Endometrium (tissue), 2 donors: Measurements from ENCODE around the gene MYO1D.
A peak's percentile ranks its signal among the peaks of the same experiment; 100 is the strongest.
"Not testable (repeated sequence)": the region's sequence is repeated elsewhere in the genome, so short reads cannot be mapped to it uniquely, and the experiment has no call there.

ENCODE experiments used
- FAIRE-seq: peaks from 2 replicates; lab custom pipeline; 2012; peaks lifted over from hg19 to GRCh38; lab: Jason Lieb, UNC
- donor health status: control.
- donor health status: control.

Gene MYO1D

DNA sequence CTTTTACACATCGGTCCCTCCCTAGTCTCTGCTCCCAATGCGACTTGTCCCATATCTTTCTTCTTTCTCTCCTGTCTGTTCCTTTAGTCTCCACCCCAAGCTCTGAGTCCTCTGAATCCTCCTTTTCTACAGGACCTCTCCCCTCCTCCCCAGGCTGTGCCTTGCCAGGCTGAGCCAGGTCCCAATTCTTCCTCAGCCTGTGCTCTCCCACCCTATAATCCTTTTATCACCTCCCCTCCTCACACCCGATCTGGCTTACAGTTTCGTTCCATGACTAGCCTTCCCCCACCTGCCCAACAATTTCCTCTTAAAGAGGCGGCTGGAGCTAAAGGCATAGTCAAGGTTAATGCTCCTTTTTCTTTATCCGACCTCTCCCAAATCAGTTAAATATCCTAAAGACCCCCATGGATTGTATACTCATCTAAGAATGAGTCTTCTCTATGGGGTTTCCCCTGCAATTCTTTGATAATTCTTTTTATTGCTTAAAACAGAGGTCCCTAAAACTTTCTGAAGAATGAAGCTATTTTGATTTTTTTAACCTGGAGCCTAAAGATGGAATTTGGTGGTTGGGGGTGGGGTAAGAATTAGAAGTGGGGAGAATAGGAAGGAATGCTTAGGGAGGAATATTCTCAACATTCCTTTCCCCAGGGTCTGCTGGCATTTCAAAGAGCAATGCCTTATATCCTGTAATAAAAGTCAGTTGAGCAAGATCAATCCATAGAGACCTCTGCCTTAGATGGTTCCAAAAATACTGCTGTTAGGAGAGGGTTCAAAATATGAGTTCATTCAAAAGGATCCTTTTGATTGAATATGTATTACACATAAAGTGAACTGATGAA, 102.8 kb downstream of the MYO1D start:
- FAIRE-seq, result no peak

DNA sequence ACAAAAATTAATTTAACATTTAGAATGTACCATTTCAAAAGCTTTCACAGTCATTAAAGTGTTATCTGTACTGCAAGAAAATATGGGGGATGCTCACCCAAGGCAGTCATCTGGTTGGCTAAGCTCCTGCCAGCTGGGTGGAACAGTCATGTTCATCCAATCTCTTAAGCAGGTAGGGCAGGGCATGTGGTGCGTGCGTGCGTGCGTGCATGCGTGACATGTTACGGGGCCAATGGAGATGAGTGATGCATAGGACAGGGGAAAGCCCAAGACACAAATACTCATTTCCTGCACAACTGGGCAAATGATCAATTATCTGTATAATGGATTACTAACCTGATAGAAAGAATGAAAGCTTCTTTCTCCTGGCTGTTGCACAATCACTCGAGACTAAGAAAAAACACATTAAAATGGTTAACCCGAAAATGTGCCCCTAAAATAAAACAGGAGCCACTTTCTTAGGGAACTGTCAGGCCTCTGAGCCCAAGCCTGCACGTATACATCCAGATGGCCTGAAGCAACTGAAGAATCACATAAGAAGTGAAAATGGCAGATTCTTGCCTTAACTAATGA, 104.4 kb downstream of the MYO1D start:
- FAIRE-seq, result no peak

GRCh38 chr17:32771396-32771795, 105.5 kb downstream of the MYO1D start:
- no peak for FAIRE-seq

- peak; percentile 78 for FAIRE-seq
These were observed 107.1 kb downstream of the MYO1D start for GRCh38 chr17:32769846-32770245.

- FAIRE-seq, result no peak
These were observed 113.0 kb downstream of the MYO1D start for GRCh38 chr17:32763855-32764439.

- no peak for FAIRE-seq
These were observed 117.4 kb downstream of the MYO1D start for GRCh38 chr17:32759476-32759875.

DNA sequence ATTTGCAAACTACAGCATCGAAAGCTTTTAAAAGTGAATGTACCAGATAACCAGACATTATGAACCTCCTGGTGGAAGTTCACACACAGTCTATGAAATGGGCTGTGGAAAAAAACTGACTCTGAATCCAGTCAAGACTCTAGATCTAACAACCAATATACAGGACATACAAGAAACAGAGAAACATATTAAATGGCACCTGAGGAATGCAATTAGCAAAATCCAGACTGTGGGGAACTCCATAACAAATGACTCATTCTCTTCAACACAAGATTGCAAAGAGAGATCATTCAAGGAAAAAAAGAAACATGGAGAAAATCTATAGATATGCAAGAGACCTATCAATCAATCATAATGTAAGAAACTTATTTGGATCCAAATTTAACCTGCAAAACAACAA, 119.0 kb downstream of the MYO1D start:
- FAIRE-seq, result no peak

- FAIRE-seq, result no peak
These were observed 120.2 kb downstream of the MYO1D start for GRCh38 chr17:32756696-32757095.

GRCh38 chr17:32755045-32755805, 121.7 kb downstream of the MYO1D start:
- peak; percentile 98 for FAIRE-seq

DNA sequence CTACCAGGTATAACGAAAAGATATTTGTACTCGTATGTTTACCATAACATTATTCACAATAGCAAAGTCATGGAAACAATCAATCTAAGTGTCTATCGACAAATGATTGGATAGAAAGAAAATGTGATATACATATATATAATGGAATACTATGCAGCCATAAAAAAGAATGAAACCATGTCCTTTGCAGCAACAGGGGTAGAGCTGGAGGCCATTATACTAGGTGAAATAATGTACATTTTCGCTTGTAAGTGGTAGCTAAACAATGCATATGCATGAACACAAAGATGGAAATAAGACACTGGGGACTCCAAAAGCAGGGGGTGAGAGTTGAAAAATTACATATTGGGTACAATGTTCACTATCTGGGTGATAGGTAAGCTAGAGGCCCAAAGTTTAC, 124.0 kb downstream of the MYO1D start:
- no peak for FAIRE-seq

DNA sequence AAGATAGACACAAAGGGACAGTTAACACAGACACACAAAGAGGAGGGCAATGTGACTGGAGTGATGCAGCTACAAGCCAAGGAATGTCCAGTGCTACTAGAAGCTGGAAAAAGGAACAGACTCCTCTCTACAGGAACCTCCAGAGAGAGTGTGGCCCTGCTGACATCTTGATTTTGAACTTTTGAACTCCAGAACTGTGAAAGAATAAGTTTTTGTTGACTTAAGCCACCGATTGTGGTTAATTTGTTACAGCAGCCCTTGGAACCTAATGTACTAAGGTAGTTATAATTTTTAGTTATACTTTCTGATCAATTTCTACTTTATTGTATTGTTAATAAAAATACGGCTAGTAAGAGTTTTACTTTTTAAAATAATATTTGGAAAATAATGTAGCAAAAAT, 129.1 kb downstream of the MYO1D start:
- no peak for FAIRE-seq

- FAIRE-seq, result no peak
These were observed 130.2 kb downstream of the MYO1D start for GRCh38 chr17:32746698-32747097.

GRCh38 chr17:32746280-32746679, 130.6 kb downstream of the MYO1D start:
- FAIRE-seq, result no peak

DNA sequence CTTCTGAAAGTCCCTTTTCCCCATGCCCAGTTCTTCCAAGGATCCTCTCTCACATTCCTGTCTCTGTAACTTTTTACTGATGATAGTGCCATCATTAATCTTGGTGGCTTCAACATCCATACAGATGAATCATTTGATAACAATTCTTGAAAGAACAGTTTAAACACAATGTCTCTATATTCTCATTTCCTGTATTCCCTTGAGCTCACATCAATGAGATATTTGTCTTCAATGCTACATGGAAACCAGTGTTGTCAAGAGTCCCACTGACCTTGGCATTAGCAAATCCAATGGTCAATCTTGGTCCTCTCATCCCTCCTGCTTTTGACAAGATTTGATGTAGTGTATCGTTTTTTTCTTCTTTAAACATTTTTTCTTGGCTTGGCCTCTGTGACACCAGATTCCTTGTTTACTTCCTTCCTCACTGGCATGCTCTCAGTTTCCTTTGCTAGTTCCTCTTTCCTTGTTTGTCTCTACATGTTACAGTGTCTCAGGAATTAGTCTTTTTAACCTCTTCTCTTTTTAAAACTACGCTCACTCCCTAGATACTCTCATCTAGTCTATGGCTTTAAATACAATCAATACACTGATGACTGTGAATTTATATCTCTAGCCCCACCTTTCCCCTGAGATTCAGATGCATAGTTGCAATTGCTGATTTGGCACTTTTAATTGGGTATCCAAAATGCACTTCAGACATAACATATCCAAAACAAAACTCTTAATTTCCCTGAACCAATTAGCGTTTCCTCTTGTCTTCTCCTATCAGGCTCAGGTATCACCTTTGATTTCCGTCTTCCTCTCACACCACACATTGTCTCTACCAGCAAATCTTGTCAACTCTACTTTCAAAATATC, 134.0 kb downstream of the MYO1D start:
- FAIRE-seq, result no peak

- FAIRE-seq, result no peak
These were observed 135.5 kb downstream of the MYO1D start for GRCh38 chr17:32741381-32741780.

DNA sequence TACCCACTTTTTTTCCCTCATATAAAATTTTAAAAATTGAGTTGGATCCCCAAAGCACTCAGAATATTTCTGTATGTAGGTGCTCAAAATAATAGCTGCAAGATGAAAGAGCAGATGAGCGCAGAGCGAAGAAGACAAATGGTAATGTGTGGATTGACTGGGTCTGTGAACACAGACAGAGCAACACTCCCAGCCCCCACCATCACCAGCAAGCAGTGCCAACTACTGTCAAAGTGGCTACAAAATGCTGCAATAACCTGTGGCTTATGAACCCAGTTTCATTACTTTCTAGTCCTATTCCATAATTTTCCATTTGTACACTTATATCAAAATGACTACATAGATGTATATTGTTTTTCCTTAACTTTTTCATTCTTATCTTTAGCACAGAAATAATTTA, 137.2 kb downstream of the MYO1D start:
- no peak for FAIRE-seq

DNA sequence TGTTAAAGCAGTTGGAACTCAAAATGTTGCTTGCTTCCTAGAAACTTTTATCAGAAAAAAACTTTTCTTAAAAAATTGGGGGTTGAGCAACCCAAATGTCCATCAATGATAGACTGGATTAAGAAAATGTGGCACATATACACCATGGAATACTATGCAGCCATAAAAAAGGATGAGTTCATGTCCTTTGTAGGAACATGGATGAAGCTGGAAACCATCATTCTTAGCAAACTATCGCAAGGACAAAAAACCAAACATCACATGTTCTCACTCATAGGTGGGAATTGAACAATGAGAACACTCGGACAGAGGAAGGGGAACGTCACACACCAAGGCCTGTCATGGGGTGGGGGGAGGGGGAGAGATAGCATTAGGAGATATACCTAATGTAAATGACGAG, 137.8 kb downstream of the MYO1D start:
- FAIRE-seq, result not testable (repeated sequence)

- no peak for FAIRE-seq
These were observed 143.5 kb downstream of the MYO1D start for GRCh38 chr17:32733401-32733800.

- FAIRE-seq, result no peak
These were observed 144.0 kb downstream of the MYO1D start for GRCh38 chr17:32732900-32733299.

DNA sequence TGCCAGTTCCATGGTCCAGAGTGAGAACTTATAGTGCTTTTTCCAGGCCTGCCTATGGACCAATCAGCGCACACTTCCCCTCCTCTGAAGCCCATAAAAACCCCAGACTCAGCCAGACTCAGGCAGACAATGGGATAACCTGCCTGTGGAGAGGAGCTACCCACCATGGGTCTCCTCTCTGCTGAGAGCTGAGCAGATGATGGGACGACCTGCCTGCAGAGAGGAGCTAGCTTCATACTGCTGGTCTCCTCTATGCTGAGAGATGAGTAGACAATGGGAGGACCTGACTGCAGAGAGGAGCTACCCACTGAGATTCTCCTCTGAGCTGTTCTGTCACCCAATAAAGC, 144.7 kb downstream of the MYO1D start:
- no peak for FAIRE-seq

DNA sequence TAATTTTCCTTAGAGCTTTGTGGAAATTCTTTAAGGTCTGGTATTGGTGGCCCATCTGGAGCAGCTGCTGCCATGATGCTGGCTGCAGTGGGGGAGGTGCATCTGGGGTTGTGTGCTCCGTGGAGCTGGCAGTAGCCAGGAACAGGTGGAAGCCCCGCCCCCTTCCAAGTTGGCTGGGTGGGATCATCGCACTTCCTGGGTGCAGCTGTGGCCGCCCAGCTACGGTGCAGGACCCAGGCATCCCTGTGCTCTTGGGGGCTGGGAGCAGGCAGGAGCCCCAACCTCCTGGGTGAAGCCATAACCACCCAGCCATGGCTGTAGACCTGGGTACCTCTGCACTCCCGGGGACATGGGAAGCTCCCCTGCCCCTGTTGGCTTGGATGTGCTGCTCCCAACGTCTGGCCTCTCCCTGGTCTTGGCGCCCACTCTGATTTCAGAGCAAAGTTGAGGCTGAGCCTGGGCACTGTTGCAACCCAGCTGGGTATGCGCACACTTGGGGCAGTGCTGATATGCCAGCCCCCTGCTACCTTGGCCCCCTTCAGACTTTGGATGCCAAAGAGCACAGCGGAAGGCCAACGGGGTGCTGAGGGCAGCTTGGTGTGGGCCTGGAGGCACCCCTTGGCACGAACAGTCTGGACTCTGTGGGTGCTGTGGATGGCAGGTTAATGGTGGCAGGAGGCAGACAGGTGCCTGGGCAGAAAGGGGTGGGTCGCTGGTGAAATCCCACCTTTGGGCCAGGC, 145.2 kb downstream of the MYO1D start:
- FAIRE-seq, result no peak
